ENCODE data around the gene ACADVL.

The ACADVL gene

GRCh38 chr17:7216242-7217112 is 3.3 kb upstream of the ACADVL start:
- DNase-seq (ENCODE audit: low read depth in 1 of 2, low spot score in 1 of 2), result no peak

- no peak for DNase-seq (ENCODE audit: low read depth in 1 of 2, low spot score in 1 of 2)
Measured at GRCh38 chr17:7217113-7217987, 2.4 kb upstream of the ACADVL start.

GRCh38 chr17:7218166-7218565 is 1.6 kb upstream of the ACADVL start:
- DNase-seq (ENCODE audit: low read depth in 1 of 2, low spot score in 1 of 2), result no peak

GRCh38 chr17:7218758-7219157 is 980 bp upstream of the ACADVL start:
- no peak for DNase-seq (ENCODE audit: low read depth in 1 of 2, low spot score in 1 of 2)

- no peak for DNase-seq (ENCODE audit: low read depth in 1 of 2, low spot score in 1 of 2)
Measured at GRCh38 chr17:7219229-7219811, 418 bp upstream of the ACADVL start.

- DNase-seq (ENCODE audit: low read depth in 1 of 2, low spot score in 1 of 2), result no peak
Measured at GRCh38 chr17:7220593-7221277, 997 bp downstream of the ACADVL start.

GRCh38 chr17:7221278-7222092 is 1.7 kb downstream of the ACADVL start:
- no peak for DNase-seq (ENCODE audit: low read depth in 1 of 2, low spot score in 1 of 2)

- DNase-seq (ENCODE audit: low read depth in 1 of 2, low spot score in 1 of 2), result no peak
Measured at GRCh38 chr17:7222093-7222971, 2.6 kb downstream of the ACADVL start.

- no peak for DNase-seq (ENCODE audit: low read depth in 1 of 2, low spot score in 1 of 2)
Measured at GRCh38 chr17:7222972-7223292, 3.2 kb downstream of the ACADVL start.

GRCh38 chr17:7223375-7223774 is 3.6 kb downstream of the ACADVL start:
- DNase-seq (ENCODE audit: low read depth in 1 of 2, low spot score in 1 of 2), result no peak

- no peak for DNase-seq (ENCODE audit: low read depth in 1 of 2, low spot score in 1 of 2)
Measured at GRCh38 chr17:7224110-7224509, 4.4 kb downstream of the ACADVL start.

GRCh38 chr17:7224661-7225111 is 4.9 kb downstream of the ACADVL start:
- no peak for DNase-seq (ENCODE audit: low read depth in 1 of 2, low spot score in 1 of 2)

- DNase-seq (ENCODE audit: low read depth in 1 of 2, low spot score in 1 of 2), result no peak
Measured at GRCh38 chr17:7225711-7226331, 6.1 kb downstream of the ACADVL start.

- no peak for DNase-seq (ENCODE audit: low read depth in 1 of 2, low spot score in 1 of 2)
Measured at GRCh38 chr17:7226721-7227710, 7.3 kb downstream of the ACADVL start.

- no peak for DNase-seq (ENCODE audit: low read depth in 1 of 2, low spot score in 1 of 2)
Measured at GRCh38 chr17:7228920-7229319, 9.2 kb downstream of the ACADVL start.

- no peak for DNase-seq (ENCODE audit: low read depth in 1 of 2, low spot score in 1 of 2)
Measured at GRCh38 chr17:7229504-7229903, 9.8 kb downstream of the ACADVL start.

GRCh38 chr17:7232114-7232513 is 12.4 kb downstream of the ACADVL start:
- DNase-seq (ENCODE audit: low read depth in 1 of 2, low spot score in 1 of 2), result no peak

- DNase-seq (ENCODE audit: low read depth in 1 of 2, low spot score in 1 of 2), result no peak
Measured at GRCh38 chr17:7233701-7234082, 14.0 kb downstream of the ACADVL start.

Data from activated CD4-positive, alpha-beta T cell treated with anti-CD3 and anti-CD28 coated beads, Interleukin-2, amount 50 U/mL, for 24 hours (primary cell).